GM12878 (cell line): Measurements from ENCODE around the gene PTPRM. TPM values are rescaled to one million over a fixed set of nuclear protein-coding genes. Genes with fewer than 3 reads are reported as not detected.

Experiments
- ATAC-seq: fragments of 200-7000 bp; cut with Tn5 transposase; 3 replicates; pipeline ENCODE4 v1.9.1; 2020; ENCODE audit warnings: mild to moderate bottlenecking, moderate library complexity
- BruUV-seq: library from RNA; stranded (reverse); fragments of 400-500 nt; replicated peaks from 2 replicates; lab custom pipeline; 2021; lab: Mats Ljungman, UMichigan
- CTCF ChIA-PET: fragments of 300-600 bp; sonication (Branson Sonifier 250); formaldehyde crosslinking; extraction: SDS; loops from one replicate; lab custom pipeline; 2021; ENCODE audit warnings: inconsistent platforms; lab: Yijun Ruan, JAX
- POLR2A ChIA-PET: fragments of 350-600 bp; formaldehyde crosslinking; extraction: SDS; loops from one replicate; lab custom pipeline; 2021; ENCODE audit warnings: inconsistent platforms; lab: Charles Lee
- RAD21 ChIA-PET: fragments of 300-600 bp; sonication (Branson Sonifier 250); formaldehyde crosslinking; loops from one replicate; lab custom pipeline; 2023; ENCODE audit warnings: antibody characterized with exemption; ENCODE audit not compliant: unreplicated experiment; lab: Charles Lee
- SMC1A ChIA-PET: fragments of 300-600 bp; sonication (Branson Sonifier 250); formaldehyde crosslinking; loops from one replicate; lab custom pipeline; 2023; ENCODE audit not compliant: unreplicated experiment, uncharacterized antibody; lab: Charles Lee
- DNase-seq: peaks from one replicate; pipeline ENCODE4 v3.0.0-alpha.2; 2011; ENCODE audit warnings: low read depth, low spot score
- FAIRE-seq: peaks from 3 replicates; lab custom pipeline; 2011; peaks lifted over from hg19 to GRCh38; lab: Jason Lieb, UNC
- H2AFZ ChIP-seq: 2 replicates; pipeline ENCODE4 v1.6.0; 2011; ENCODE audit warnings: low read depth, low read length, control low read depth; ENCODE audit not compliant: control insufficient read depth
- H3K27ac ChIP-seq: 2 replicates; pipeline ENCODE4 v1.5.1; 2011; ENCODE audit warnings: control low read depth; ENCODE audit not compliant: control insufficient read depth, insufficient read depth
- H3K27me3 ChIP-seq, 2 experiments: replicated peaks in 1 of 2; 2 replicates each; pipeline versions ENCODE4 v1.6.0 to v1.6.1; 2011; ENCODE audit warnings: low read length in 1 of 2; ENCODE audit not compliant: control insufficient read depth in 2 of 2, insufficient read depth in 2 of 2
- H3K36me3 ChIP-seq, 2 experiments: 2 replicates each; pipeline ENCODE4 v1.5.1; 2011; ENCODE audit warnings: low read length in 1 of 2; ENCODE audit not compliant: control insufficient read depth in 2 of 2, insufficient read depth in 2 of 2
- H3K4me1 ChIP-seq: 2 replicates; pipeline ENCODE4 v1.6.1; 2011; ENCODE audit warnings: mild to moderate bottlenecking, low read length, moderate library complexity, mixed read lengths; ENCODE audit not compliant: control insufficient read depth, insufficient read depth
- H3K4me2 ChIP-seq: 2 replicates; pipeline ENCODE4 v1.6.0; 2011; ENCODE audit warnings: control low read depth; ENCODE audit not compliant: control insufficient read depth, insufficient read depth
- H3K4me3 ChIP-seq: fragments of 200-600 bp; sonication (generic); 2 replicates; pipeline ENCODE4 v1.5.1; 2016
- H3K79me2 ChIP-seq: 2 replicates; pipeline ENCODE4 v1.6.0; 2011; ENCODE audit warnings: low read length; ENCODE audit not compliant: control insufficient read depth, insufficient read depth
- H3K9ac ChIP-seq: 2 replicates; pipeline ENCODE4 v1.8.0; 2011; ENCODE audit warnings: low read length, control low read depth, mixed read lengths; ENCODE audit not compliant: control insufficient read depth, insufficient read depth
- H3K9me3 ChIP-seq: replicated peaks from 3 replicates; pipeline ENCODE4 v1.5.1; 2011; ENCODE audit warnings: mild to moderate bottlenecking, low read length; ENCODE audit not compliant: control insufficient read depth, insufficient read depth
- H4K20me1 ChIP-seq: 2 replicates; pipeline ENCODE4 v1.6.0; 2011; ENCODE audit not compliant: control insufficient read depth, insufficient read depth
- CTCF ChIP-seq, 3 experiments: IDR thresholded peaks in 2 of 3; conservative IDR thresholded peaks in 1 of 3; 2 replicates each; pipeline ENCODE4 v1.5.1; 2011; ENCODE audit warnings: low read depth in 3 of 3, low read length in 3 of 3, mild to moderate bottlenecking in 3 of 3, control low read depth in 2 of 3, moderate library complexity in 2 of 3, inconsistent platforms in 1 of 3, mixed read lengths in 1 of 3; ENCODE audit not compliant: control insufficient read depth in 2 of 3, insufficient read depth in 1 of 3; ENCODE audit errors: extremely low read depth in 1 of 3
- HDAC2 ChIP-seq: fragments of 200-600 bp; sonication (generic); IDR thresholded peaks from 2 replicates; pipeline ENCODE4 v1.6.1; 2017
- MEF2B ChIP-seq: fragments of 450-650 bp; IDR thresholded peaks from 2 replicates; pipeline ENCODE4 v1.6.1; 2018; ENCODE audit warnings: mild to moderate bottlenecking, moderate library complexity; ENCODE audit not compliant: partially characterized antibody, poor library complexity, severe bottlenecking
- MTA2 ChIP-seq: fragments of 450-650 bp; IDR thresholded peaks from 2 replicates; pipeline ENCODE4 v1.6.1; 2016; ENCODE audit warnings: low read depth, mild to moderate bottlenecking, moderate library complexity
- NR2F1 ChIP-seq: fragments of 450-650 bp; conservative IDR thresholded peaks from 2 replicates; pipeline ENCODE4 v1.6.1; 2017; ENCODE audit warnings: mild to moderate bottlenecking
- RAD21 ChIP-seq: IDR thresholded peaks from 2 replicates; pipeline ENCODE4 v1.6.1; 2011; ENCODE audit warnings: mild to moderate bottlenecking, low read depth, low read length, moderate library complexity; ENCODE audit not compliant: insufficient read depth
- RUNX3 ChIP-seq: IDR thresholded peaks from 2 replicates; pipeline ENCODE4 v1.6.1; 2012; ENCODE audit warnings: low read length, inconsistent platforms
- STAT1 ChIP-seq: fragments of 450-650 bp; conservative IDR thresholded peaks from 2 replicates; pipeline ENCODE4 v1.6.1; 2014; ENCODE audit warnings: antibody characterized with exemption, mild to moderate bottlenecking
- WGBS: methylation state at CpG from one replicate; pipeline ENCODE4 v1.1.6; 2016; ENCODE audit warnings: low lambda C conversion rate; ENCODE audit not compliant: insufficient replicate concordance, insufficient coverage; ENCODE audit errors: missing lambda C conversion rate; 5-methylcytosine and 5-hydroxymethylcytosine counted together
- in situ Hi-C: fragments of 300-500 bp; cut with MboI; formaldehyde crosslinking; loops from 9 replicates; pipeline ENCODE4 v1.14.3; 2018; ENCODE audit warnings: mixed read lengths
- intact Hi-C: fragments of 100-400 bp; cut with micrococcal nuclease; formaldehyde crosslinking; loops from one replicate; pipeline ENCODE4 v1.14.2; 2022; ENCODE audit not compliant: unreplicated experiment
- polyA plus RNA-seq, 11 experiments: library from polyadenylated mRNA; depleted of rRNA in 4 of 11; unstranded in 6 of 11; stranded (reverse) in 5 of 11; fragments of >200 nt; fragmentation: Nextera tagmentation in 4 of 11; fragmentation: Illumina TruSeq in 1 of 11; extraction: Ambion mirVana in 4 of 11; extraction: Trizol in 1 of 11; gene quantifications; 1 replicate in 1 of 11; 2 replicates in 10 of 11; pipeline versions ENCODE4 v1.2.1 to v1.2.3, GENCODE V29; 2011 to 2016; ENCODE audit warnings: inconsistent platforms in 2 of 11, missing spikeins in 2 of 11, low read depth in 1 of 11
- total RNA-seq, 4 experiments: library from RNA; depleted of rRNA in 3 of 4; stranded (reverse); fragments of >200 nt in 3 of 4; fragmentation: Illumina TruSeq in 1 of 4; extraction: Trizol in 1 of 4; gene quantifications; 2 replicates each; pipeline versions ENCODE4 v1.2.1 to v1.2.3, GENCODE V29; 2013 to 2021
- TF ChIP-seq, protein P1 (sequence below): fragments of 450-650 bp; formaldehyde crosslinking; IDR thresholded peaks from 2 replicates; pipeline ENCODE4 v1.4.0; 2022; ENCODE audit warnings: mild to moderate bottlenecking, moderate library complexity
- TF ChIP-seq, protein P2 (sequence below): fragments of 450-650 bp; IDR thresholded peaks from 2 replicates; pipeline ENCODE4 v1.6.1; 2016; ENCODE audit warnings: mild to moderate bottlenecking
- TF ChIP-seq, protein P3 (sequence below): IDR thresholded peaks from 2 replicates; pipeline ENCODE4 v1.6.1; 2012; ENCODE audit warnings: improper control_type of control experiment, low read depth, low read length; ENCODE audit not compliant: insufficient replicate concordance

The PTPRM gene
- total and polyA plus RNA-seq, 10 of the 15 experiments (the other 5 are each of a cell fraction or from before 2014, with no cell fraction given) = 0.07 to 22.6 (median 0.60) TPM

GRCh38 chr18:8052237-8052701 lies 485.2 kb downstream of the PTPRM start:
- Histone ChIP-seq H3K4me3 (no peak overlapping the region), H3K27ac (no peak overlapping the region), H4K20me1 (no peaks in the 10 kb centered on the region), H3K4me2 (no peak overlapping the region), H3K79me2 (no peaks in the 10 kb centered on the region), H3K4me1 (no peaks in the 10 kb centered on the region), H2AFZ (no peak overlapping the region), H3K27me3 (no peaks in the 10 kb centered on the region), H3K36me3 (no peaks in the 10 kb centered on the region), H3K9me3 (no peaks in the 10 kb centered on the region), H3K9ac (no peak overlapping the region)
- intact Hi-C loops = no loop called here
- ChIA-PET CTCF (interaction anchor here (0.6 to 2.5 kb wide), 8 partner anchors 27 to 830 kb away, joined by 3 to 18 read pairs (median 3); no protein-coding TSS in a partner anchor), SMC1A (interaction anchor here (0.9 to 2.3 kb wide), 5 partner anchors 9 to 337 kb away, joined by 3 to 6 read pairs (median 3); no protein-coding TSS in a partner anchor), POLR2A (no interaction called here), RAD21 (interaction anchor here (1.0 kb wide), 1 partner anchor 337 kb away, joined by 3 read pairs; no protein-coding TSS in a partner anchor)
- BruUV-seq = no TSS peak
- DNase-seq (no peak), FAIRE-seq (no peak), ATAC-seq (peak; percentile 85)
- in situ Hi-C loops = no loop called here
- WGBS = 46% methylated on average over 2 of the region's 2 CpGs
- TF ChIP-seq HDAC2 = no peak
- TF ChIP-seq RUNX3 = peak; percentile 63
- peak; percentile 29 for TF ChIP-seq RAD21
- TF ChIP-seq MTA2 = 0 out of 2 replicates have a peak, but pooled peaks have one; percentile 14
- peak; percentile 44; the same call in 1 of the 2 replicates for TF ChIP-seq NR2F1
- TF ChIP-seq, protein P1, sequence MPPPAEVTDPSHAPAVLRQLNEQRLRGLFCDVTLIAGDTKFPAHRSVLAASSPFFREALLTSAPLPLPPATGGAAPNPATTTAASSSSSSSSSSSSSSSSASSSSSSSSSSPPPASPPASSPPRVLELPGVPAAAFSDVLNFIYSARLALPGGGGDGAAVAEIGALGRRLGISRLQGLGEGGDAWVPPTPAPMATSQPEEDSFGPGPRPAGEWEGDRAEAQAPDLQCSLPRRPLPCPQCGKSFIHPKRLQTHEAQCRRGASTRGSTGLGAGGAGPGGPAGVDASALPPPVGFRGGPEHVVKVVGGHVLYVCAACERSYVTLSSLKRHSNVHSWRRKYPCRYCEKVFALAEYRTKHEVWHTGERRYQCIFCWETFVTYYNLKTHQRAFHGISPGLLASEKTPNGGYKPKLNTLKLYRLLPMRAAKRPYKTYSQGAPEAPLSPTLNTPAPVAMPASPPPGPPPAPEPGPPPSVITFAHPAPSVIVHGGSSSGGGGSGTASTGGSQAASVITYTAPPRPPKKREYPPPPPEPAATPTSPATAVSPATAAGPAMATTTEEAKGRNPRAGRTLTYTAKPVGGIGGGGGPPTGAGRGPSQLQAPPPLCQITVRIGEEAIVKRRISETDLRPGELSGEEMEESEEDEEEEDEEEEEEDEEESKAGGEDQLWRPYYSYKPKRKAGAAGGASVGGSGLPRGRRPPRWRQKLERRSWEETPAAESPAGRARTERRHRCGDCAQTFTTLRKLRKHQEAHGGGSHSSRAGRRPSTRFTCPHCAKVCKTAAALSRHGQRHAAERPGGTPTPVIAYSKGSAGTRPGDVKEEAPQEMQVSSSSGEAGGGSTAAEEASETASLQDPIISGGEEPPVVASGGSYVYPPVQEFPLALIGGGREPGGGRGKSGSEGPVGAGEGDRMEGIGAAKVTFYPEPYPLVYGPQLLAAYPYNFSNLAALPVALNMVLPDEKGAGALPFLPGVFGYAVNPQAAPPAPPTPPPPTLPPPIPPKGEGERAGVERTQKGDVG (CRISPR knock-in tag) = no peak
- TF ChIP-seq STAT1 = no peak
- TF ChIP-seq CTCF (IDR thresholded peaks at IDR 0.05 in 2 of 3, conservative IDR thresholded peaks at IDR 0.05 in 1 of 3; ENCODE audit: control insufficient read depth in 2 of 3, extremely low read depth in 1 of 3, insufficient read depth in 1 of 3, low read depth in 3 of 3, low read length in 3 of 3) = peak in 1 of 3 experiments; percentile 17; a peak in 1 of 6 replicates
- TF ChIP-seq MEF2B = peak; percentile 86
- TF ChIP-seq, protein P2, sequence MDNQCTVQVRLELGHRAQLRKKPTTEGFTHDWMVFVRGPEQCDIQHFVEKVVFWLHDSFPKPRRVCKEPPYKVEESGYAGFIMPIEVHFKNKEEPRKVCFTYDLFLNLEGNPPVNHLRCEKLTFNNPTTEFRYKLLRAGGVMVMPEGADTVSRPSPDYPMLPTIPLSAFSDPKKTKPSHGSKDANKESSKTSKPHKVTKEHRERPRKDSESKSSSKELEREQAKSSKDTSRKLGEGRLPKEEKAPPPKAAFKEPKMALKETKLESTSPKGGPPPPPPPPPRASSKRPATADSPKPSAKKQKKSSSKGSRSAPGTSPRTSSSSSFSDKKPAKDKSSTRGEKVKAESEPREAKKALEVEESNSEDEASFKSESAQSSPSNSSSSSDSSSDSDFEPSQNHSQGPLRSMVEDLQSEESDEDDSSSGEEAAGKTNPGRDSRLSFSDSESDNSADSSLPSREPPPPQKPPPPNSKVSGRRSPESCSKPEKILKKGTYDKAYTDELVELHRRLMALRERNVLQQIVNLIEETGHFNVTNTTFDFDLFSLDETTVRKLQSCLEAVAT = peak; percentile 54
- TF ChIP-seq, protein P3, sequence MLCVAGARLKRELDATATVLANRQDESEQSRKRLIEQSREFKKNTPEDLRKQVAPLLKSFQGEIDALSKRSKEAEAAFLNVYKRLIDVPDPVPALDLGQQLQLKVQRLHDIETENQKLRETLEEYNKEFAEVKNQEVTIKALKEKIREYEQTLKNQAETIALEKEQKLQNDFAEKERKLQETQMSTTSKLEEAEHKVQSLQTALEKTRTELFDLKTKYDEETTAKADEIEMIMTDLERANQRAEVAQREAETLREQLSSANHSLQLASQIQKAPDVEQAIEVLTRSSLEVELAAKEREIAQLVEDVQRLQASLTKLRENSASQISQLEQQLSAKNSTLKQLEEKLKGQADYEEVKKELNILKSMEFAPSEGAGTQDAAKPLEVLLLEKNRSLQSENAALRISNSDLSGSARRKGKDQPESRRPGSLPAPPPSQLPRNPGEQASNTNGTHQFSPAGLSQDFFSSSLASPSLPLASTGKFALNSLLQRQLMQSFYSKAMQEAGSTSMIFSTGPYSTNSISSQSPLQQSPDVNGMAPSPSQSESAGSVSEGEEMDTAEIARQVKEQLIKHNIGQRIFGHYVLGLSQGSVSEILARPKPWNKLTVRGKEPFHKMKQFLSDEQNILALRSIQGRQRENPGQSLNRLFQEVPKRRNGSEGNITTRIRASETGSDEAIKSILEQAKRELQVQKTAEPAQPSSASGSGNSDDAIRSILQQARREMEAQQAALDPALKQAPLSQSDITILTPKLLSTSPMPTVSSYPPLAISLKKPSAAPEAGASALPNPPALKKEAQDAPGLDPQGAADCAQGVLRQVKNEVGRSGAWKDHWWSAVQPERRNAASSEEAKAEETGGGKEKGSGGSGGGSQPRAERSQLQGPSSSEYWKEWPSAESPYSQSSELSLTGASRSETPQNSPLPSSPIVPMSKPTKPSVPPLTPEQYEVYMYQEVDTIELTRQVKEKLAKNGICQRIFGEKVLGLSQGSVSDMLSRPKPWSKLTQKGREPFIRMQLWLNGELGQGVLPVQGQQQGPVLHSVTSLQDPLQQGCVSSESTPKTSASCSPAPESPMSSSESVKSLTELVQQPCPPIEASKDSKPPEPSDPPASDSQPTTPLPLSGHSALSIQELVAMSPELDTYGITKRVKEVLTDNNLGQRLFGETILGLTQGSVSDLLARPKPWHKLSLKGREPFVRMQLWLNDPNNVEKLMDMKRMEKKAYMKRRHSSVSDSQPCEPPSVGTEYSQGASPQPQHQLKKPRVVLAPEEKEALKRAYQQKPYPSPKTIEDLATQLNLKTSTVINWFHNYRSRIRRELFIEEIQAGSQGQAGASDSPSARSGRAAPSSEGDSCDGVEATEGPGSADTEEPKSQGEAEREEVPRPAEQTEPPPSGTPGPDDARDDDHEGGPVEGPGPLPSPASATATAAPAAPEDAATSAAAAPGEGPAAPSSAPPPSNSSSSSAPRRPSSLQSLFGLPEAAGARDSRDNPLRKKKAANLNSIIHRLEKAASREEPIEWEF = no peak
